Activated T-cell treated with anti-CD3 and anti-CD28 coated beads, Interleukin-2, amount 50 U/mL, for 4 hours (primary cell): ENCODE data around the gene HAPLN3. TPM values are rescaled to one million over a fixed set of nuclear protein-coding genes. Genes with fewer than 3 reads are reported as not detected.

ENCODE experiments used
- ATAC-seq, 2 donors: fragments of 200-7000 bp; cut with Tn5 transposase; one replicate each; pipeline ENCODE4 v1.10.0; 2021
- DNase-seq: peaks from one replicate; pipeline ENCODE4 v3.0.0-alpha.2; 2020
- H3K27me3 Mint-ChIP-seq: one replicate; pipeline ENCODE4 v1.8.0; 2021; ENCODE audit warnings: low read depth, mixed read lengths
- H3K36me3 Mint-ChIP-seq: one replicate; pipeline ENCODE4 v1.8.0; 2022; ENCODE audit warnings: mixed read lengths; ENCODE audit not compliant: insufficient read depth
- H3K4me1 Mint-ChIP-seq: one replicate; pipeline ENCODE4 v1.8.0; 2021; ENCODE audit warnings: low read depth, mixed read lengths
- H3K4me3 Mint-ChIP-seq: one replicate; pipeline ENCODE4 v1.8.0; 2021; ENCODE audit warnings: mild to moderate bottlenecking, moderate library complexity, mixed read lengths
- H3K9me3 Mint-ChIP-seq: one replicate; pipeline ENCODE4 v1.8.0; 2021; ENCODE audit warnings: mixed read lengths
- total RNA-seq, 3 donors: library from RNA; stranded (reverse); gene quantifications; one replicate each; pipeline ENCODE4 v1.2.1, GENCODE V29; 2021

The HAPLN3 gene
- total RNA-seq, 3 donors from 2014 or later: 67.4 to 87.5 (median 79.8) TPM

GRCh38 chr15:88896333-88897033 is 1.1 kb upstream of the HAPLN3 start:
- Mint-ChIP-seq H3K27me3 (no peaks in the 10 kb centered on the region), H3K36me3 (peaks cover 3% of the 10 kb centered on the region), H3K4me1 (peaks cover 31% of the 10 kb centered on the region), H3K4me3 (peak overlapping the region; percentile 10), H3K9me3 (no peaks in the 10 kb centered on the region)
- ATAC-seq (no peak), DNase-seq (no peak)

- no peaks in the 10 kb centered on the region for H3K9me3 Mint-ChIP-seq
- ATAC-seq: peak; percentile 60 to 65
- H3K36me3 Mint-ChIP-seq: peaks cover 8% of the 10 kb centered on the region
- H3K27me3 Mint-ChIP-seq: no peaks in the 10 kb centered on the region
- H3K4me3 Mint-ChIP-seq: peak overlapping the region; percentile 87
- H3K4me1 Mint-ChIP-seq: peaks cover 31% of the 10 kb centered on the region
- peak; percentile 89 for DNase-seq
Measured at GRCh38 chr15:88894348-88894818, 961 bp downstream of the HAPLN3 start.

- no peak for ATAC-seq
- peaks cover 19% of the 10 kb centered on the region for H3K4me1 Mint-ChIP-seq
- no peak overlapping the region for H3K4me3 Mint-ChIP-seq
- H3K27me3 Mint-ChIP-seq: no peaks in the 10 kb centered on the region
- no peaks in the 10 kb centered on the region for H3K9me3 Mint-ChIP-seq
- H3K36me3 Mint-ChIP-seq: peaks cover 15% of the 10 kb centered on the region
- DNase-seq: no peak
Measured at GRCh38 chr15:88891540-88892254, 3.6 kb downstream of the HAPLN3 start.

GRCh38 chr15:88890495-88890894 is 4.8 kb downstream of the HAPLN3 start:
- H3K27me3 Mint-ChIP-seq: no peaks in the 10 kb centered on the region
- no peak for ATAC-seq
- peaks cover 11% of the 10 kb centered on the region for H3K4me1 Mint-ChIP-seq
- H3K9me3 Mint-ChIP-seq: no peaks in the 10 kb centered on the region
- DNase-seq: no peak
- H3K36me3 Mint-ChIP-seq: peaks cover 15% of the 10 kb centered on the region
- H3K4me3 Mint-ChIP-seq: no peak overlapping the region

- no peak for ATAC-seq
- H3K36me3 Mint-ChIP-seq: peaks cover 28% of the 10 kb centered on the region
- no peak for DNase-seq
Measured at GRCh38 chr15:88888719-88889118, 6.6 kb downstream of the HAPLN3 start.

GRCh38 chr15:88887068-88887580 is 8.2 kb downstream of the HAPLN3 start:
- no peaks in the 10 kb centered on the region for H3K9me3 Mint-ChIP-seq
- H3K4me1 Mint-ChIP-seq: no peaks in the 10 kb centered on the region
- ATAC-seq: no peak
- DNase-seq: no peak
- peaks cover 34% of the 10 kb centered on the region for H3K36me3 Mint-ChIP-seq
- no peaks in the 10 kb centered on the region for H3K27me3 Mint-ChIP-seq
- no peak overlapping the region for H3K4me3 Mint-ChIP-seq

More at GRCh38 chr15:88888719-88889118, 6.6 kb downstream of the HAPLN3 start:
- Mint-ChIP-seq H3K4me3 (no peak overlapping the region), H3K27me3 (no peaks in the 10 kb centered on the region), H3K4me1 (peaks cover 4% of the 10 kb centered on the region), H3K9me3 (no peaks in the 10 kb centered on the region)

- H3K36me3 Mint-ChIP-seq: peaks cover 42% of the 10 kb centered on the region
- H3K27me3 Mint-ChIP-seq: no peaks in the 10 kb centered on the region
- no peak for ATAC-seq
Measured at GRCh38 chr15:88882785-88883184, 12.6 kb downstream of the HAPLN3 start.

GRCh38 chr15:88881775-88882174 is 13.6 kb downstream of the HAPLN3 start:
- Mint-ChIP-seq H3K9me3 (no peaks in the 10 kb centered on the region), H3K27me3 (no peaks in the 10 kb centered on the region), H3K36me3 (peaks cover 39% of the 10 kb centered on the region), H3K4me3 (no peak overlapping the region), H3K4me1 (no peaks in the 10 kb centered on the region)
- DNase-seq (no peak), ATAC-seq (no peak)

More at GRCh38 chr15:88882785-88883184, 12.6 kb downstream of the HAPLN3 start:
- DNase-seq: no peak
- Mint-ChIP-seq H3K4me3 (no peak overlapping the region), H3K4me1 (no peaks in the 10 kb centered on the region), H3K9me3 (no peaks in the 10 kb centered on the region)

GRCh38 chr15:88880944-88881740 is 14.2 kb downstream of the HAPLN3 start:
- Mint-ChIP-seq H3K4me3 (no peak overlapping the region), H3K27me3 (no peaks in the 10 kb centered on the region), H3K9me3 (no peaks in the 10 kb centered on the region), H3K4me1 (no peaks in the 10 kb centered on the region), H3K36me3 (peaks cover 43% of the 10 kb centered on the region)
- DNase-seq (no peak), ATAC-seq (no peak)

GRCh38 chr15:88878720-88879184 is 16.6 kb downstream of the HAPLN3 start:
- Mint-ChIP-seq H3K9me3 (no peaks in the 10 kb centered on the region), H3K27me3 (no peaks in the 10 kb centered on the region), H3K4me1 (no peaks in the 10 kb centered on the region), H3K36me3 (peaks cover 40% of the 10 kb centered on the region), H3K4me3 (no peak overlapping the region)
- no peak for DNase-seq
- ATAC-seq: peak; percentile 53 to 62

GRCh38 chr15:88877906-88878305 is 17.4 kb downstream of the HAPLN3 start:
- Mint-ChIP-seq H3K9me3 (no peaks in the 10 kb centered on the region), H3K4me3 (no peak overlapping the region), H3K27me3 (no peaks in the 10 kb centered on the region), H3K36me3 (peaks cover 36% of the 10 kb centered on the region), H3K4me1 (no peaks in the 10 kb centered on the region)
- no peak for ATAC-seq
- no peak for DNase-seq

- H3K4me3 Mint-ChIP-seq: no peak overlapping the region
- no peaks in the 10 kb centered on the region for H3K9me3 Mint-ChIP-seq
- ATAC-seq: no peak
- peaks cover 36% of the 10 kb centered on the region for H3K36me3 Mint-ChIP-seq
- no peaks in the 10 kb centered on the region for H3K27me3 Mint-ChIP-seq
- no peaks in the 10 kb centered on the region for H3K4me1 Mint-ChIP-seq
- no peak for DNase-seq
Measured at GRCh38 chr15:88877415-88877814, 17.9 kb downstream of the HAPLN3 start.

- no peak overlapping the region for H3K4me3 Mint-ChIP-seq
- peaks cover 27% of the 10 kb centered on the region for H3K36me3 Mint-ChIP-seq
- DNase-seq: no peak
- no peak for ATAC-seq
- H3K27me3 Mint-ChIP-seq: no peaks in the 10 kb centered on the region
- no peaks in the 10 kb centered on the region for H3K9me3 Mint-ChIP-seq
- H3K4me1 Mint-ChIP-seq: no peaks in the 10 kb centered on the region
Measured at GRCh38 chr15:88876573-88876972, 18.8 kb downstream of the HAPLN3 start.

- Mint-ChIP-seq H3K36me3 (peaks cover 20% of the 10 kb centered on the region), H3K27me3 (no peaks in the 10 kb centered on the region), H3K4me3 (no peak overlapping the region), H3K9me3 (no peaks in the 10 kb centered on the region), H3K4me1 (no peaks in the 10 kb centered on the region)
- ATAC-seq (no peak), DNase-seq (no peak)
Measured at GRCh38 chr15:88874684-88875083, 20.7 kb downstream of the HAPLN3 start.
